Measurements from ENCODE around the gene IQCE. TPM values are rescaled to one million over a fixed set of nuclear protein-coding genes. Genes with fewer than 3 reads are reported as not detected.

IQCE gene
- total RNA-seq, 1 experiment from 2014 or later, result 21.4 TPM

GRCh38 chr7:2585446-2585845 lies 26.7 kb downstream of the IQCE start (continued):
- no peak for TF ChIP-seq MAX (IDR thresholded peaks at IDR 0.05)
- no peak for TF ChIP-seq TCF7L2 (IDR thresholded peaks at IDR 0.05; ENCODE audit: borderline replicate concordance, extremely low read depth, insufficient read depth, insufficient read length)
- TF ChIP-seq ZFX (IDR thresholded peaks at IDR 0.05), result no peak
- no peak for TF ChIP-seq EGR1 (IDR thresholded peaks at IDR 0.05; ENCODE audit: low read depth)
- TF ChIP-seq YY1 (IDR thresholded peaks at IDR 0.05; ENCODE audit: extremely low read depth, insufficient replicate concordance, low read depth, low read length), result no peak
- no peak for TF ChIP-seq CBX3 (IDR thresholded peaks at IDR 0.05; ENCODE audit: low read depth)
- TF ChIP-seq ELF1 (IDR thresholded peaks at IDR 0.05; ENCODE audit: borderline replicate concordance, low read depth), result no peak
- no peak for TF ChIP-seq SP1 (IDR thresholded peaks at IDR 0.05; ENCODE audit: low read depth)
- TF ChIP-seq POLR2AphosphoS5 (IDR thresholded peaks at IDR 0.05; ENCODE audit: low read depth, low read length), result no peak
- no peak for TF ChIP-seq EZH2phosphoT487 (IDR thresholded peaks at IDR 0.05; ENCODE audit: borderline replicate concordance)
- no peak for TF ChIP-seq POLR2A (IDR thresholded peaks at IDR 0.05; ENCODE audit: borderline replicate concordance, extremely low read depth, insufficient read depth, insufficient read length)
- no peak for TF ChIP-seq ZBTB33 (IDR thresholded peaks at IDR 0.05; ENCODE audit: extremely low read depth, insufficient replicate concordance, low read length)
- TF ChIP-seq ZNF274 (IDR thresholded peaks at IDR 0.05; ENCODE audit: low read depth, low read length), result no peak

GRCh38 chr7:2586326-2587020 lies 27.7 kb downstream of the IQCE start:
- no peaks in the 10 kb centered on the region for H3K4me1 ChIP-seq (ENCODE audit: control insufficient read depth in 1 of 2, insufficient read depth in 2 of 2, low read length in 2 of 2)
- no peak overlapping the region for H3K27ac ChIP-seq (ENCODE audit: low read depth, low read length)
- TF ChIP-seq FOSL1 (IDR thresholded peaks at IDR 0.05; ENCODE audit: low read depth), result no peak
- no peak for TF ChIP-seq ELF1 (IDR thresholded peaks at IDR 0.05; ENCODE audit: borderline replicate concordance, low read depth)
- no peak for TF ChIP-seq SRF (IDR thresholded peaks at IDR 0.05; ENCODE audit: low read depth)
- no peak for TF ChIP-seq JUND (IDR thresholded peaks at IDR 0.05)
- no peak for TF ChIP-seq ATF3 (IDR thresholded peaks at IDR 0.05)
- TF ChIP-seq RAD21 (IDR thresholded peaks at IDR 0.05; ENCODE audit: low read depth), result no peak
- TF ChIP-seq TCF7L2 (IDR thresholded peaks at IDR 0.05; ENCODE audit: borderline replicate concordance, extremely low read depth, insufficient read depth, insufficient read length), result no peak
- no peak for TF ChIP-seq CBX3 (IDR thresholded peaks at IDR 0.05; ENCODE audit: low read depth)
- no peak for TF ChIP-seq EZH2phosphoT487 (IDR thresholded peaks at IDR 0.05; ENCODE audit: borderline replicate concordance)
- ChIA-PET RAD21 (ENCODE audit: low non-redundant PET in 1 of 2, low total read pairs in 2 of 2, uncharacterized antibody in 2 of 2, unreplicated experiment in 2 of 2) (no interaction called here), CTCF (no interaction called here), POLR2A (no interaction called here)
- H2AFZ ChIP-seq (ENCODE audit: low read depth, low read length, poor library complexity, severe bottlenecking), result no peak overlapping the region
- H3K79me2 ChIP-seq (ENCODE audit: insufficient read depth, low read length), result no peaks in the 10 kb centered on the region
- no peak for ATAC-seq
- no peaks in the 10 kb centered on the region for H3K9me2 ChIP-seq (ENCODE audit: insufficient read depth)
- no peaks in the 10 kb centered on the region for H4K20me1 ChIP-seq (ENCODE audit: insufficient read depth)
- intact Hi-C loops (cut with micrococcal nuclease), result no loop called here
- H3K9me3 ChIP-seq (ENCODE audit: control insufficient read depth in 1 of 2, insufficient read depth in 1 of 2, low read depth in 1 of 2, low read length in 2 of 2), result no peaks in the 10 kb centered on the region
- no peak overlapping the region for H3K9ac ChIP-seq (ENCODE audit: low read length)
- no peak for DNase-seq (ENCODE audit: low read depth, low spot score)
- no peak overlapping the region for H3K4me3 ChIP-seq (replicated peaks in 1 of 2; ENCODE audit: low read depth in 1 of 2, low read length in 2 of 2)
- BruUV-seq (replicated peaks), result no TSS peak
- no peaks in the 10 kb centered on the region for H3K27me3 ChIP-seq (ENCODE audit: insufficient read depth, low read length)
- peaks cover 0 to 2% of the 10 kb centered on the region in 2 experiments; a peak in 1 of 4 replicates for H3K36me3 ChIP-seq (ENCODE audit: control insufficient read depth in 1 of 2, insufficient read depth in 2 of 2, low read length in 2 of 2)
- H3K4me2 ChIP-seq (ENCODE audit: low read length), result no peak overlapping the region
